HepG2 (cell line): ENCODE measurements around the gene DNAJC9. TPM values are rescaled to one million over a fixed set of nuclear protein-coding genes. Genes with fewer than 3 reads are reported as not detected.

Experiments
- AGO1 ChIP-seq: fragments of 200-400 bp; formaldehyde crosslinking; IDR thresholded peaks from 2 replicates; pipeline ENCODE4 v1.6.1; 2017; ENCODE audit warnings: mild to moderate bottlenecking, low read depth, low read length, moderate library complexity; ENCODE audit not compliant: poor library complexity, severe bottlenecking
- ATM ChIP-seq: fragments of 450-650 bp; IDR thresholded peaks from 2 replicates; pipeline ENCODE4 v1.7.1; 2017; ENCODE audit warnings: mild to moderate bottlenecking, borderline replicate concordance
- FOXK2 ChIP-seq: fragments of 450-650 bp; IDR thresholded peaks from 2 replicates; pipeline ENCODE4 v1.6.1; 2016
- ISL2 ChIP-seq: sonication (generic); formaldehyde crosslinking; IDR thresholded peaks from 2 replicates; pipeline ENCODE4 v1.5.0; 2020; ENCODE audit warnings: missing genetic modification reagents
- JUND ChIP-seq: sonication (generic); formaldehyde crosslinking; IDR thresholded peaks from 2 replicates; pipeline ENCODE4 v1.8.0; 2022; ENCODE audit warnings: mild to moderate bottlenecking, missing genetic modification reagents
- RBAK ChIP-seq: sonication (generic); formaldehyde crosslinking; IDR thresholded peaks from 2 replicates; pipeline ENCODE4 v1.5.1; 2020; ENCODE audit warnings: mild to moderate bottlenecking, missing genetic modification reagents
- TRIM24 ChIP-seq: sonication (generic); formaldehyde crosslinking; IDR thresholded peaks from 2 replicates; pipeline ENCODE4 v1.8.0; 2022; ENCODE audit warnings: mild to moderate bottlenecking, missing genetic modification reagents
- ZBTB21 ChIP-seq: sonication (generic); formaldehyde crosslinking; IDR thresholded peaks from 2 replicates; pipeline ENCODE4 v1.4.0; 2020; ENCODE audit warnings: missing genetic modification reagents
- ZFP62 ChIP-seq: sonication (generic); formaldehyde crosslinking; IDR thresholded peaks from 2 replicates; pipeline ENCODE4 v1.4.0; 2020; ENCODE audit warnings: missing genetic modification reagents
- ZNF235 ChIP-seq: sonication (generic); formaldehyde crosslinking; IDR thresholded peaks from 2 replicates; pipeline ENCODE4 v1.8.1; 2023; ENCODE audit warnings: mild to moderate bottlenecking, missing genetic modification reagents, borderline replicate concordance
- ZNF44 ChIP-seq: sonication (generic); formaldehyde crosslinking; IDR thresholded peaks from 2 replicates; pipeline ENCODE4 v1.5.1; 2020; ENCODE audit warnings: mild to moderate bottlenecking, missing genetic modification reagents
- ZNF7 ChIP-seq: IDR thresholded peaks from 2 replicates; pipeline ENCODE4 v1.6.1; 2016; ENCODE audit warnings: missing biosample characterization, missing genetic modification reagents
- polyA plus RNA-seq, 8 experiments: library from polyadenylated mRNA; depleted of rRNA in 3 of 8; stranded (reverse) in 7 of 8; unstranded in 1 of 8; fragments of >200 nt; fragmentation: Illumina TruSeq in 4 of 8; extraction: Trizol in 4 of 8; gene quantifications; 2 replicates each; pipeline versions ENCODE4 v1.2.1 to v1.2.3, GENCODE V29; 2011 to 2016; ENCODE audit warnings: low read depth in 4 of 8, missing spikeins in 1 of 8, mixed read lengths in 1 of 8; ENCODE audit not compliant: insufficient read depth in 1 of 8
- total RNA-seq, 5 experiments: library from RNA; depleted of rRNA; stranded (reverse); fragments of >200 nt; fragmentation: Illumina TruSeq; extraction: Trizol; gene quantifications; 2 replicates each; pipeline ENCODE4 v1.2.3, GENCODE V29; 2016; ENCODE audit warnings: low read depth in 1 of 5
- TF ChIP-seq, protein P1 (sequence below): IDR thresholded peaks from 2 replicates; pipeline ENCODE4 v1.6.1; 2012; ENCODE audit warnings: low read depth, low read length, improper control_type of control experiment
- TF ChIP-seq, protein P2 (sequence below): sonication (generic); formaldehyde crosslinking; IDR thresholded peaks from 2 replicates; pipeline ENCODE4 v1.4.0; 2020; ENCODE audit warnings: missing genetic modification reagents
- TF ChIP-seq, protein P3 (sequence below): sonication (generic); formaldehyde crosslinking; IDR thresholded peaks from 2 replicates; pipeline ENCODE4 v1.8.1; 2023; ENCODE audit warnings: mild to moderate bottlenecking, missing genetic modification reagents
- TF ChIP-seq, protein P4 (sequence below): sonication (generic); formaldehyde crosslinking; IDR thresholded peaks from 2 replicates; pipeline ENCODE4 v1.9.0; 2022; ENCODE audit warnings: missing genetic modification reagents, mild to moderate bottlenecking, borderline replicate concordance
- TF ChIP-seq, protein P5 (sequence below): sonication (generic); formaldehyde crosslinking; IDR thresholded peaks from 2 replicates; pipeline ENCODE4 v1.8.1; 2023; ENCODE audit warnings: mild to moderate bottlenecking, missing genetic modification reagents, borderline replicate concordance
- TF ChIP-seq, protein P6 (sequence below): sonication (generic); formaldehyde crosslinking; IDR thresholded peaks from 2 replicates; pipeline ENCODE4 v1.4.0; 2020; ENCODE audit warnings: mild to moderate bottlenecking, missing genetic modification reagents

DNAJC9 gene
- total and polyA plus RNA-seq, 2 of the 13 experiments (the other 11 are each of a cell fraction or from before 2014, with no cell fraction given), result 15.9 to 60.3 TPM

DNA sequence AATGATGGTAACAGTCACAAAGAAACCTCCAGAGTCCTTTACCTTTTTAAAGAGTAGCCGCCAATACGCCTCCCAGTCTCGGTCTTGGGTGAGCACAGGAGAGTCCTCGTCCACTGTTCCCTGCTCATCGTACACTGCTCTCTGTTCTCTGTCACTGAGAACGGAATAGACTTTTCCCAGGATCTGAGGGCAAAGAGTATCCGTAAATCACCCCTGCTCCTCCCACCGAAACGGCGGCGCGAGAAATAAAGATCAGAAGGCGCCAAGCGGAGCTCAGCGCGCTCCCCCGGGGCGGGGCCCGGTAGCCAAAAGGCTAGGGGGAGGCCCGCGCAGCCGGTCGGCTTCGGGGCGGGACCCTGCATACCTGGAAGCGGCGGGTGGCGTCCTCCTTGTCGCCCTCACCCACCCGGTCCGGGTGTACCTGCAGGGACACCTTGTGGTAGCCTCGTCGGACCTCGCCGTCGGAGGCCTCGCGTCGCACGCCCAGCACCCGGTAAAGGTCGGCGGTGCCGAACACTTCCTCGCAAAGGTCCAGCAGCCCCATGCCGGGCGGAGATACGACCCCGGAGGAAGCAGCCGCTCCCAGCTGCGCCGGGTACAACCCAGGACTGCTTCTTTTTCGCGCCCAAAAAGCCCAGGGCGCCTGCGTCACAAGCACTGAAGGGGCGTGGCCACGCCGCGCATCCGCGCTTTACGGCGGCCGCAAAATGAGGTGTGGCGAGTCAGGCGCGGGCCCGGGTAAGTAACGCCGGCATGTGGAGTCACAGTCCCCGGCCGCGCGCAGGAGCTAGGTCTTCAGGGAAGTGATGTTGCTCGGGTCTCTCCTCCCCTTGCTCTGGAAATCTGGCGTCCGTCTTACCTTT is at the start of gene DNAJC9 (continued):
- TF ChIP-seq, protein P1, sequence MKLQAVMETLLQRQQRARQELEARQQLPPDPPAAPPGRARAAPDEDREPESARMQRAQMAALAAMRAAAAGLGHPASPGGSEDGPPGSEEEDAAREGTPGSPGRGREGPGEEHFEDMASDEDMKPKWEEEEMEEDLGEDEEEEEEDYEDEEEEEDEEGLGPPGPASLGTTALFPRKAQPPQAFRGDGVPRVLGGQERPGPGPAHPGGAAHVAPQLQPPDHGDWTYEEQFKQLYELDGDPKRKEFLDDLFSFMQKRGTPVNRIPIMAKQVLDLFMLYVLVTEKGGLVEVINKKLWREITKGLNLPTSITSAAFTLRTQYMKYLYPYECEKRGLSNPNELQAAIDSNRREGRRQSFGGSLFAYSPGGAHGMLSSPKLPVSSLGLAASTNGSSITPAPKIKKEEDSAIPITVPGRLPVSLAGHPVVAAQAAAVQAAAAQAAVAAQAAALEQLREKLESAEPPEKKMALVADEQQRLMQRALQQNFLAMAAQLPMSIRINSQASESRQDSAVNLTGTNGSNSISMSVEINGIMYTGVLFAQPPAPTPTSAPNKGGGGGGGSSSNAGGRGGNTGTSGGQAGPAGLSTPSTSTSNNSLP, result no peak
- TF ChIP-seq AGO1 (peak; percentile 94), ZFP62 (CRISPR knock-in tag) (no peak), ISL2 (CRISPR knock-in tag) (peak; percentile 25; the same call in 1 of the 2 replicates), ZBTB21 (peak; percentile 51), RBAK (CRISPR knock-in tag) (peak; percentile 64; the same call in 1 of the 2 replicates), TRIM24 (CRISPR knock-in tag) (no peak), ATM (no peak), ZNF7 (no peak), FOXK2 (peak; percentile 59; the same call in 1 of the 2 replicates), ZNF235 (CRISPR knock-in tag) (peak; percentile 95; the same call in 1 of the 2 replicates), ZNF44 (CRISPR knock-in tag) (peak; percentile 92; the same call in 1 of the 2 replicates), JUND (CRISPR knock-in tag) (peak; percentile 37; the same call in 1 of the 2 replicates)
- TF ChIP-seq, protein P2, sequence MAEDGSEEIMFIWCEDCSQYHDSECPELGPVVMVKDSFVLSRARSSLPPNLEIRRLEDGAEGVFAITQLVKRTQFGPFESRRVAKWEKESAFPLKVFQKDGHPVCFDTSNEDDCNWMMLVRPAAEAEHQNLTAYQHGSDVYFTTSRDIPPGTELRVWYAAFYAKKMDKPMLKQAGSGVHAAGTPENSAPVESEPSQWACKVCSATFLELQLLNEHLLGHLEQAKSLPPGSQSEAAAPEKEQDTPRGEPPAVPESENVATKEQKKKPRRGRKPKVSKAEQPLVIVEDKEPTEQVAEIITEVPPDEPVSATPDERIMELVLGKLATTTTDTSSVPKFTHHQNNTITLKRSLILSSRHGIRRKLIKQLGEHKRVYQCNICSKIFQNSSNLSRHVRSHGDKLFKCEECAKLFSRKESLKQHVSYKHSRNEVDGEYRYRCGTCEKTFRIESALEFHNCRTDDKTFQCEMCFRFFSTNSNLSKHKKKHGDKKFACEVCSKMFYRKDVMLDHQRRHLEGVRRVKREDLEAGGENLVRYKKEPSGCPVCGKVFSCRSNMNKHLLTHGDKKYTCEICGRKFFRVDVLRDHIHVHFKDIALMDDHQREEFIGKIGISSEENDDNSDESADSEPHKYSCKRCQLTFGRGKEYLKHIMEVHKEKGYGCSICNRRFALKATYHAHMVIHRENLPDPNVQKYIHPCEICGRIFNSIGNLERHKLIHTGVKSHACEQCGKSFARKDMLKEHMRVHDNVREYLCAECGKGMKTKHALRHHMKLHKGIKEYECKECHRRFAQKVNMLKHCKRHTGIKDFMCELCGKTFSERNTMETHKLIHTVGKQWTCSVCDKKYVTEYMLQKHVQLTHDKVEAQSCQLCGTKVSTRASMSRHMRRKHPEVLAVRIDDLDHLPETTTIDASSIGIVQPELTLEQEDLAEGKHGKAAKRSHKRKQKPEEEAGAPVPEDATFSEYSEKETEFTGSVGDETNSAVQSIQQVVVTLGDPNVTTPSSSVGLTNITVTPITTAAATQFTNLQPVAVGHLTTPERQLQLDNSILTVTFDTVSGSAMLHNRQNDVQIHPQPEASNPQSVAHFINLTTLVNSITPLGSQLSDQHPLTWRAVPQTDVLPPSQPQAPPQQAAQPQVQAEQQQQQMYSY (CRISPR knock-in tag), result no peak; the same call in 1 of the 2 replicates
- TF ChIP-seq, protein P3, sequence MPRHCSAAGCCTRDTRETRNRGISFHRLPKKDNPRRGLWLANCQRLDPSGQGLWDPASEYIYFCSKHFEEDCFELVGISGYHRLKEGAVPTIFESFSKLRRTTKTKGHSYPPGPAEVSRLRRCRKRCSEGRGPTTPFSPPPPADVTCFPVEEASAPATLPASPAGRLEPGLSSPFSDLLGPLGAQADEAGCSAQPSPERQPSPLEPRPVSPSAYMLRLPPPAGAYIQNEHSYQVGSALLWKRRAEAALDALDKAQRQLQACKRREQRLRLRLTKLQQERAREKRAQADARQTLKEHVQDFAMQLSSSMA (CRISPR knock-in tag), result peak; percentile 84; the same call in 1 of the 2 replicates
- TF ChIP-seq, protein P4, sequence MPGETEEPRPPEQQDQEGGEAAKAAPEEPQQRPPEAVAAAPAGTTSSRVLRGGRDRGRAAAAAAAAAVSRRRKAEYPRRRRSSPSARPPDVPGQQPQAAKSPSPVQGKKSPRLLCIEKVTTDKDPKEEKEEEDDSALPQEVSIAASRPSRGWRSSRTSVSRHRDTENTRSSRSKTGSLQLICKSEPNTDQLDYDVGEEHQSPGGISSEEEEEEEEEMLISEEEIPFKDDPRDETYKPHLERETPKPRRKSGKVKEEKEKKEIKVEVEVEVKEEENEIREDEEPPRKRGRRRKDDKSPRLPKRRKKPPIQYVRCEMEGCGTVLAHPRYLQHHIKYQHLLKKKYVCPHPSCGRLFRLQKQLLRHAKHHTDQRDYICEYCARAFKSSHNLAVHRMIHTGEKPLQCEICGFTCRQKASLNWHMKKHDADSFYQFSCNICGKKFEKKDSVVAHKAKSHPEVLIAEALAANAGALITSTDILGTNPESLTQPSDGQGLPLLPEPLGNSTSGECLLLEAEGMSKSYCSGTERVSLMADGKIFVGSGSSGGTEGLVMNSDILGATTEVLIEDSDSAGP (CRISPR knock-in tag), result peak; percentile 97
- TF ChIP-seq, protein P5, sequence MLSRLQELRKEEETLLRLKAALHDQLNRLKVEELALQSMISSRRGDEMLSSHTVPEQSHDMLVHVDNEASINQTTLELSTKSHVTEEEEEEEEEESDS (CRISPR knock-in tag), result no peak
- TF ChIP-seq, protein P6, sequence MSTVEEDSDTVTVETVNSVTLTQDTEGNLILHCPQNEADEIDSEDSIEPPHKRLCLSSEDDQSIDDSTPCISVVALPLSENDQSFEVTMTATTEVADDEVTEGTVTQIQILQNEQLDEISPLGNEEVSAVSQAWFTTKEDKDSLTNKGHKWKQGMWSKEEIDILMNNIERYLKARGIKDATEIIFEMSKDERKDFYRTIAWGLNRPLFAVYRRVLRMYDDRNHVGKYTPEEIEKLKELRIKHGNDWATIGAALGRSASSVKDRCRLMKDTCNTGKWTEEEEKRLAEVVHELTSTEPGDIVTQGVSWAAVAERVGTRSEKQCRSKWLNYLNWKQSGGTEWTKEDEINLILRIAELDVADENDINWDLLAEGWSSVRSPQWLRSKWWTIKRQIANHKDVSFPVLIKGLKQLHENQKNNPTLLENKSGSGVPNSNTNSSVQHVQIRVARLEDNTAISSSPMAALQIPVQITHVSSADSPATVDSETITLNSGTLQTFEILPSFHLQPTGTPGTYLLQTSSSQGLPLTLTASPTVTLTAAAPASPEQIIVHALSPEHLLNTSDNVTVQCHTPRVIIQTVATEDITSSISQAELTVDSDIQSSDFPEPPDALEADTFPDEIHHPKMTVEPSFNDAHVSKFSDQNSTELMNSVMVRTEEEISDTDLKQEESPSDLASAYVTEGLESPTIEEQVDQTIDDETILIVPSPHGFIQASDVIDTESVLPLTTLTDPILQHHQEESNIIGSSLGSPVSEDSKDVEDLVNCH (CRISPR knock-in tag), result 0 out of 2 replicates have a peak, but pooled peaks have one; percentile 66
